AG04449 (cell line): ENCODE results near the gene ECT2L.

Source experiments
- CTCF ChIA-PET: fragments of 350-600 bp; formaldehyde crosslinking; extraction: SDS; loops from one replicate; lab custom pipeline; 2021; ENCODE audit warnings: antibody characterized with exemption; lab: Yijun Ruan, JAX
- POLR2A ChIA-PET: fragments of 400-600, 350-600 bp; formaldehyde crosslinking; extraction: SDS; loops from one replicate; lab custom pipeline; 2020; ENCODE audit warnings: antibody characterized with exemption, inconsistent platforms; lab: Yijun Ruan, JAX
- DNase-seq: peaks from one replicate; pipeline ENCODE4 v3.0.0-alpha.2; 2010; ENCODE audit warnings: low read depth, low spot score
- H3K4me3 ChIP-seq: 2 replicates; pipeline ENCODE4 v1.5.1; 2011; ENCODE audit warnings: low read depth, mild to moderate bottlenecking, control low read depth, low read length
- TF ChIP-seq, protein P1 (sequence below): IDR thresholded peaks from one replicate; pipeline ENCODE4 v1.5.1; 2011; ENCODE audit warnings: mild to moderate bottlenecking, moderate library complexity, low read length, control low read depth, inconsistent platforms; ENCODE audit not compliant: insufficient read depth; ENCODE audit errors: missing control alignments

The ECT2L gene

GRCh38 chr6:138795809-138796603 lies at the start of gene ECT2L:
Gene ECT2L (plus strand): TSS chr6:138796087. CDS start chr6:138813275, 17,188 bp downstream.
- CTCF ChIA-PET, result interaction anchor here (2.1 kb wide), 1 partner anchor 193 kb away, joined by 6 read pairs; the partner anchor contains the start of gene REPS1
- H3K4me3 ChIP-seq, result peak within 1 kb of the TSS; percentile 12; the same call in 1 of the 2 replicates

GRCh38 chr6:138752017-138752416 lies 43.9 kb upstream of the ECT2L start:
- H3K4me3 ChIP-seq, result no peak overlapping the region
- ChIA-PET CTCF (interaction anchor here (2.0 kb wide), 1 partner anchor 13 kb away, joined by 8 read pairs; no protein-coding TSS in a partner anchor), POLR2A (no interaction called here)
- no peak for DNase-seq
- TF ChIP-seq, protein P1, sequence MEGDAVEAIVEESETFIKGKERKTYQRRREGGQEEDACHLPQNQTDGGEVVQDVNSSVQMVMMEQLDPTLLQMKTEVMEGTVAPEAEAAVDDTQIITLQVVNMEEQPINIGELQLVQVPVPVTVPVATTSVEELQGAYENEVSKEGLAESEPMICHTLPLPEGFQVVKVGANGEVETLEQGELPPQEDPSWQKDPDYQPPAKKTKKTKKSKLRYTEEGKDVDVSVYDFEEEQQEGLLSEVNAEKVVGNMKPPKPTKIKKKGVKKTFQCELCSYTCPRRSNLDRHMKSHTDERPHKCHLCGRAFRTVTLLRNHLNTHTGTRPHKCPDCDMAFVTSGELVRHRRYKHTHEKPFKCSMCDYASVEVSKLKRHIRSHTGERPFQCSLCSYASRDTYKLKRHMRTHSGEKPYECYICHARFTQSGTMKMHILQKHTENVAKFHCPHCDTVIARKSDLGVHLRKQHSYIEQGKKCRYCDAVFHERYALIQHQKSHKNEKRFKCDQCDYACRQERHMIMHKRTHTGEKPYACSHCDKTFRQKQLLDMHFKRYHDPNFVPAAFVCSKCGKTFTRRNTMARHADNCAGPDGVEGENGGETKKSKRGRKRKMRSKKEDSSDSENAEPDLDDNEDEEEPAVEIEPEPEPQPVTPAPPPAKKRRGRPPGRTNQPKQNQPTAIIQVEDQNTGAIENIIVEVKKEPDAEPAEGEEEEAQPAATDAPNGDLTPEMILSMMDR, result no peak

More at GRCh38 chr6:138795809-138796603, at the start of gene ECT2L:
- no peak for DNase-seq
- TF ChIP-seq, protein P1, result no peak
- POLR2A ChIA-PET, result no interaction called here

DNA sequence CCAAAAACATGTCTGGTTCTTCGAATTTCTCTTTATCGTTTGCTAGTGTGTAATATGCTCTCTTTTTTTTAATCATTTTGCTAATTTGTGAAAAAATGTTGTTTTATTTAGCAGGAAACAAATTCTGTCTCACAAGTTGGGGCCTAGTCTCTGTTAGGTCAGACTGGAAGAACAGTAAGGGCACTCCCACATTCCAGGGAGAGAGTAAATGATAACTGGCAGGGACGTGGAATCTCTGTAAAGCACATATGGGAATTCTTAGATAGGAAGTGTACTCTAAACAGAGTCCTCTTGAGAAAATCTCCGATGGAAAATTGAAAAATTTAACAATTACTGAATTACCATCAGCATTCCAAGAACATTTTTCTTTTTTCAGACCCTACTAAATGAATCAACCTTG lies 38.8 kb upstream of the ECT2L start:
- ChIA-PET POLR2A (no interaction called here), CTCF (interaction anchor here (1.6 kb wide), 1 partner anchor 168 kb away, joined by 7 read pairs; no protein-coding TSS in a partner anchor)
- DNase-seq, result no peak
- TF ChIP-seq, protein P1, result no peak
- no peak overlapping the region for H3K4me3 ChIP-seq

DNA sequence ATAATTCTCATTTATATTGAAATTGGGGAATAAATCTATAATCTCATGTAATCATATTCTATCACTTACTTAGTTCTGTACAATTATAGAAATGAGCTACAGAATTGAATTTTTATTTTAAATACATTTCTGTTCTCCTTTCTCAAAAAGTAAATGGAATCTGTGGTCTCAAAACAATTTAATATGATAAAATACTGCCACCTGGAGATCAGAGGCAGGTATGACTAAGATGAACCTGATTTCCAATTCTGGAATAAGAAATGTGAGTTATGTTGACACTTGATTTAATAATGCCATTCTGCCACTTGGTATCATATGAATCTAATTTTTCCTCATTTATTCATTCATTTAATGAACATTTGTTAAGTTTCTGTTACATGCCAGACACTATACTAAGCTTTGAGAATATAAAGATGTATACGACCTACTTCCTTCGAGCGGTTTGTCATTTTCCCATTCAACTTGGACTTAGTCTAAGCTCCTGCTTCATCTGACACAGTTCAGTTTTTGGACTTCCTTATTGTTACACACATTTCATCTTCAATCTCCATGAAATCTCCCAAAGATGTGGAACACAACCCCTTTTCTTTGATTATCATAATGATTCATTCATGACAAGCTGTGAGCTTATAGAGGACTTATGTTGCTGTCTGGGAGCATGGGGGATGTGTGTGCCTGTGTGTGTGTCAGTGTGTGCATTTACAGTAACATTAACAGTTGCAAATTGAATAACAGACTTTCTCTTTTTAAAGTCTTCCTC lies 29.8 kb upstream of the ECT2L start:
- CTCF ChIA-PET, result interaction anchor here (0.7 to 16.4 kb wide), 38 partner anchors 8 to 658 kb away, joined by 3 to 396 read pairs (median 4); no protein-coding TSS in a partner anchor
- POLR2A ChIA-PET, result no interaction called here
- no peak for DNase-seq

DNA sequence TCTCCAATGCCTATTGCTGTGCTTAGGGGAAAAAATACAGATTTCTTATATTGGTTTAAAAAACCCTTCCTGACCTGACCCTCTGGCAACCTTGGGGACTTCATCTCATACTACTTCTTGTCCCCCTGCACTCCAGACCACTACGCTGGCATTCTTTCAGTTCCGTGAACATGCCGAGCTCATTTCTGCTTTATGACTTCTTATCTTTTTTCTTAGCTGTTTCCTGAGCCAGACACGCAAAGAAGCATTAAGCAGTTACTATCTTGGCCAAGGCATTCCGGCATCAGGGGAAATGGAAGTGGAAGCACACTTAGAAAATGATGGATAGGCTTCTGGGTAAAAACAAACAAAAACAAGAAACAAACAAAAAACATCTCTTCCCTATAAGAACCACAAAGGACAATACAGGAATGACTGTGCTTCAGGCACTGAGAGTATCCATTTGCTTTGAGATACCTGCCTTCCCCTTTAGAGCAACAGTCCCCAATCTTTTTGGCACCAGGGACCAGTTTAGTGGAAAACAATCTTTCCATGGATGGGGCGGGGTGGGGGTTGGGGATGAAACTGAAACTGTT lies 26.7 kb upstream of the ECT2L start:
- DNase-seq, result no peak
- TF ChIP-seq, protein P1, result no peak
- CTCF ChIA-PET, result interaction anchor here (1.0 to 16.4 kb wide), 7 partner anchors 11 to 653 kb away, joined by 3 to 396 read pairs (median 5); no protein-coding TSS in a partner anchor
- POLR2A ChIA-PET, result no interaction called here
- no peak overlapping the region for H3K4me3 ChIP-seq

More for the DNA sequence above, 29.8 kb upstream of the ECT2L start:
- TF ChIP-seq, protein P1, result peak; percentile 31
- no peak overlapping the region for H3K4me3 ChIP-seq
